Sigmoid colon (tissue), 7 donors: ENCODE results near the gene PNPT1. TPM values are rescaled to one million over a fixed set of nuclear protein-coding genes. Genes with fewer than 3 reads are reported as not detected.

ENCODE experiments used
- DNase-seq: peaks from one replicate; pipeline ENCODE4 v3.0.0-alpha.2; 2019
- H3K27ac ChIP-seq, 4 donors: fragments of 200-600 bp; sonication (generic); one replicate each; pipeline ENCODE4 v1.5.1; 2016 to 2019; ENCODE audit warnings: mild to moderate bottlenecking in 1 of 4
- H3K27me3 ChIP-seq, 3 donors: fragments of 200-600 bp; sonication (generic); one replicate each; pipeline ENCODE4 v1.5.1; 2019; ENCODE audit warnings: mild to moderate bottlenecking in 1 of 3
- H3K36me3 ChIP-seq, 4 donors: fragments of 200-600 bp; sonication (generic); one replicate each; pipeline ENCODE4 v1.5.1; 2016 to 2019
- H3K4me1 ChIP-seq, 4 donors: fragments of 200-600 bp; sonication (generic); one replicate each; pipeline ENCODE4 v1.5.1; 2017 to 2019
- H3K4me3 ChIP-seq, 4 donors: fragments of 200-600 bp; sonication (generic); one replicate each; pipeline ENCODE4 v1.5.1; 2017 to 2019; ENCODE audit warnings: mild to moderate bottlenecking in 2 of 4, moderate library complexity in 1 of 4
- H3K9me3 ChIP-seq, 4 donors: fragments of 200-600 bp in 3 of 4; sonication (generic) in 3 of 4; one replicate each; pipeline versions ENCODE4 v1.5.1 to v1.6.1; 2013 to 2019
- EP300 ChIP-seq, 4 donors: sonication (generic); formaldehyde crosslinking; IDR thresholded peaks; one replicate each; pipeline ENCODE4 v1.6.1; 2017; ENCODE audit warnings: antibody characterized with exemption in 4 of 4
- POLR2A ChIP-seq, 2 donors: fragments of 450-650 bp; IDR thresholded peaks; one replicate each; pipeline ENCODE4 v1.6.1; 2016; ENCODE audit warnings: antibody characterized with exemption in 2 of 2, mild to moderate bottlenecking in 2 of 2, moderate library complexity in 2 of 2
- POLR2AphosphoS5 ChIP-seq, 4 donors: sonication (generic); formaldehyde crosslinking; IDR thresholded peaks; one replicate each; pipeline ENCODE4 v1.6.1; 2017; ENCODE audit warnings: antibody characterized with exemption in 4 of 4
- WGBS, 2 donors: extraction: QIAGEN DNeasy Blood & Tissue Kit; methylation state at CpG; one replicate each; pipeline ENCODE4 v1.1.7; 2013; 5-methylcytosine and 5-hydroxymethylcytosine counted together
- intact Hi-C: fragments of 100-400 bp; cut with DNase I; formaldehyde crosslinking; loops from one replicate; pipeline ENCODE4 v1.15.1; 2023
- polyA plus RNA-seq, 3 donors: library from polyadenylated mRNA; stranded (reverse); fragments of 200-250 nt; gene quantifications; one replicate each; pipeline ENCODE4 v1.2.3, GENCODE V29; 2013
- total RNA-seq, 4 donors: library from RNA; depleted of rRNA; stranded (reverse); fragments of >200 nt; gene quantifications; one replicate each; pipeline ENCODE4 v1.1.0, GENCODE V29; 2016
- TF ChIP-seq, protein P1 (sequence below), 4 experiments: fragments of 450-650 bp in 3 of 4; fragments of 200-600 bp in 1 of 4; IDR thresholded peaks; one replicate each; pipeline ENCODE4 v1.5.1; 2016 to 2019; ENCODE audit warnings: antibody characterized with exemption in 4 of 4, mild to moderate bottlenecking in 3 of 4, moderate library complexity in 2 of 4
- donor health status: healthy with polysubstance abuse.
- donor health status: Bipolar disorder and iron deficiency.
- donor health status: healthy.

PNPT1 gene
- total and polyA plus RNA-seq, 7 donors = 3.0 to 17.5 (median 11.7) TPM

DNA sequence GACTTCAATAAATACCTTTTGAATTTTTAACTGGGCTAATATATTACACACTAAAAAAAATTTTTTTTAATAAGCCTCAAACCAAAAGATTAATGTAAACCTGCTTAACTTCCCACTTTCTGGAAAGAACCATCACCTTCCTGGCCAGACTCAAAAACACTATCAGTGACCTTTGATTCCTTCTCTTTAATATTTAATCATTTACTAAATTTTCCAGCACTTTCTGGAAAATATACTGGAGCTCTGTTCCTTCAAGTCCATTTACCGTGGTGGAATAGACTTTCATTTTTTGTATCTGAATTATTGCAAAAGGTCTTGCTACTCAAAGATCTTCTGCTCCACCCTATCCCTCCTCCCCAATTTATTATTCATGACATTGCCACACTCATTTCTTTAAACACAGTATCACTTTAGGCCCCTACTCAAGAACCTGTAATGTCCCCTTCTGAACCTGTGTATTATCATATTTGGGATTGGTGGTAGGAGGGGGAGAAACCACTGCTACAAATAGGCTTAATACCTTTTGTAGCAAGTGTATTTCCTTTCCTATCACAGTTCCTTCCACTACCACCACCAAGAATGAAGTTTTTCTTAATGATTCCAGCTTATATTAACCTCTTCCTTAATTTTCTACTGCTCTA lies 83.6 kb downstream of the PNPT1 start:
- Histone ChIP-seq H3K9me3 (no peaks in the 10 kb centered on the region), H3K4me3 (no peak overlapping the region), H3K27me3 (no peaks in the 10 kb centered on the region), H3K4me1 (peaks cover 0 to 19% (median 14%) of the 10 kb centered on the region in 4 donors), H3K27ac (no peak overlapping the region), H3K36me3 (peaks cover 4 to 41% (median 11%) of the 10 kb centered on the region in 4 donors)
- TF ChIP-seq EP300 (IDR thresholded peaks at IDR 0.05) (no peak), POLR2A (IDR thresholded peaks at IDR 0.05) (no peak), POLR2AphosphoS5 (IDR thresholded peaks at IDR 0.05) (no peak)
- TF ChIP-seq, protein P1, sequence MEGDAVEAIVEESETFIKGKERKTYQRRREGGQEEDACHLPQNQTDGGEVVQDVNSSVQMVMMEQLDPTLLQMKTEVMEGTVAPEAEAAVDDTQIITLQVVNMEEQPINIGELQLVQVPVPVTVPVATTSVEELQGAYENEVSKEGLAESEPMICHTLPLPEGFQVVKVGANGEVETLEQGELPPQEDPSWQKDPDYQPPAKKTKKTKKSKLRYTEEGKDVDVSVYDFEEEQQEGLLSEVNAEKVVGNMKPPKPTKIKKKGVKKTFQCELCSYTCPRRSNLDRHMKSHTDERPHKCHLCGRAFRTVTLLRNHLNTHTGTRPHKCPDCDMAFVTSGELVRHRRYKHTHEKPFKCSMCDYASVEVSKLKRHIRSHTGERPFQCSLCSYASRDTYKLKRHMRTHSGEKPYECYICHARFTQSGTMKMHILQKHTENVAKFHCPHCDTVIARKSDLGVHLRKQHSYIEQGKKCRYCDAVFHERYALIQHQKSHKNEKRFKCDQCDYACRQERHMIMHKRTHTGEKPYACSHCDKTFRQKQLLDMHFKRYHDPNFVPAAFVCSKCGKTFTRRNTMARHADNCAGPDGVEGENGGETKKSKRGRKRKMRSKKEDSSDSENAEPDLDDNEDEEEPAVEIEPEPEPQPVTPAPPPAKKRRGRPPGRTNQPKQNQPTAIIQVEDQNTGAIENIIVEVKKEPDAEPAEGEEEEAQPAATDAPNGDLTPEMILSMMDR (IDR thresholded peaks at IDR 0.05) = no peak
- no peak for DNase-seq
- 35 to 67% methylated on average over 1 of the region's 1 CpG for WGBS, 2 donors
- intact Hi-C loops = no loop called here

DNA sequence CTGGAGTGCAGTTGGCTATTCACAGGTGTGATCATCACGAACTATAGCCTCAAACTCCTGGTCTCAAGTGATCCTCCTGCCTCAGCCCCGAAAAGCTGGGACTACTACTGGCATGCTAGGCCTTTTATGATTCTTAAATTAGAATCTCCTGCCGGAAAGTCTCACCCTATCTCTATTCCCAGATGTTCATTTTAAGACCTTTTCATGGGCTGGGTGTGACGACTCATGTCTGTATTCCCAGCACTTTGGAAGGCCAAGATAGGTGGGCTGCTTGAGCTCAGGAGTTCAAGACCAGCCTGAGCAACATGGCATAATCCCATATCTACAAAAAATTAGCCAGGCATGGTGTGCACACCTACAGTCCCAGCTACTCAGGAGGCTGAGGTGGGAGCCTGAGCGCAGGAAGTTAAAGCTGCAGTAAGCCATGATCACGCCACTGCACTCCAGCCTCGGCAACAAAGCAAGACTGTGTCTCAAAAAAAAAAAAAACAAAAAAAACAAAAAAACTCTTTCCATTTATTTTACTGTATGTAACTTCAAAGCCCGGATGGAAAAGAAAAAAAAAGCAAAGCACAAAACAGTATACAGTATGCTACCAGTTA lies 84.3 kb downstream of the PNPT1 start:
- Histone ChIP-seq H3K36me3 (peaks cover 0 to 33% (median 11%) of the 10 kb centered on the region in 4 donors), H3K4me3 (no peak overlapping the region), H3K27ac (no peak overlapping the region), H3K27me3 (no peaks in the 10 kb centered on the region), H3K4me1 (peaks cover 0 to 20% (median 16%) of the 10 kb centered on the region in 4 donors), H3K9me3 (no peaks in the 10 kb centered on the region)
- WGBS, 2 donors = 77 to 84% methylated on average over 8 of the region's 8 CpGs
- TF ChIP-seq POLR2AphosphoS5 (IDR thresholded peaks at IDR 0.05) (no peak), POLR2A (IDR thresholded peaks at IDR 0.05) (no peak), EP300 (IDR thresholded peaks at IDR 0.05) (no peak)
- TF ChIP-seq, protein P1 (IDR thresholded peaks at IDR 0.05) = no peak
- no peak for DNase-seq
- intact Hi-C loops = no loop called here

DNA sequence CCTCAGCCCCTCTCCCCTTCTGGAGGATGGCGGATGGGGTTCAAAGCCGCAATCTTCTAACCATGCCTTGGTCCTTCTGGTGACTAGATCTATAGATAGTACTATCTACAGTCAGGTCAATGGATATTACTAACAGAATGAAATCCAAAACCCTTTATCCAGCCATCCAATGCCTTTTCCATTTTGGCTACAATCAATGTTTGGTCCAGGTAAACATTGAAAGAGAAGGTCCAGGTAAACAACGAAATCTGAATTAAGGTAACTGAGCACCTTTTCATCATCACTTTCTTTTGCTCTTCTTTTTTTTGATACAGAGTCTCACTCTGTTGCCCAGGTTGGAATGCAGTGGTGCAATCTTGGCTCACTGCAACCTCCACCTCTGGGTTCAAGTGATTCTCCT lies 85.9 kb downstream of the PNPT1 start:
- intact Hi-C loops = no loop called here
- Histone ChIP-seq H3K4me3 (no peak overlapping the region), H3K27me3 (no peaks in the 10 kb centered on the region), H3K4me1 (peaks cover 0 to 36% (median 27%) of the 10 kb centered on the region in 4 donors), H3K9me3 (no peaks in the 10 kb centered on the region), H3K27ac (no peak overlapping the region), H3K36me3 (peaks cover 0 to 24% (median 12%) of the 10 kb centered on the region in 4 donors)
- 98 to 99% methylated on average over 3 of the region's 3 CpGs for WGBS, 2 donors
- TF ChIP-seq EP300 (IDR thresholded peaks at IDR 0.05) = no peak
- TF ChIP-seq POLR2AphosphoS5 (IDR thresholded peaks at IDR 0.05) = no peak
- no peak for TF ChIP-seq POLR2A (IDR thresholded peaks at IDR 0.05)
- DNase-seq = no peak

DNA sequence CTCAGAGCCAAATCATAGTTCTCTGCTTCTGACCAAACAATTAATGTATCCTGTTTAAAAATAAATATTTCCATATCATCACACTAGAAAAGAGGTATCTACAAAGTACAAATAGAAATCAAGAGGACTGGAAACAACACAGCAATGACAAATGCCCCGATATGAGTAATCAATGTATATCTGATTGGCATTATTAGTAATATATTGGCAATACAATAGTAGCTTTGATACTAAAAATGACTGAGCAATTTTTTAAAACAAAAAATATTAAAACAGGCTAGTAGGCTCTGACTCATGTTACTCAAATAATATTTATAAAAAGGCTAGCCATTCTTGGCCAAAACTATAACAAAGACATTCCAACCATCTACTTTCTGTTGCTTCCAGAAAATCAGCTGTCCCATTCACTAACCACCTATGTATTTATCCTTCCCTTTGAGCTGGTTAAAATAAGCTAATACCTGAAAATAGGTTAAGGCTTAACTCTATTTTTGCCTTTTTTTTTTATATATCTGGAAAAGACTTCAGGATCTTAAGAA lies 89.5 kb downstream of the PNPT1 start:
- 92 to 96% methylated on average over 1 of the region's 1 CpG for WGBS, 2 donors
- intact Hi-C loops = no loop called here
- H3K4me3 ChIP-seq = no peak overlapping the region
- H3K27ac ChIP-seq = peak overlapping the region in 3 of 4 donors; percentile 13 to 60 (median 56)
- H3K36me3 ChIP-seq = peaks cover 0 to 15% (median 5%) of the 10 kb centered on the region in 4 donors
- DNase-seq = no peak
- H3K27me3 ChIP-seq = no peaks in the 10 kb centered on the region
- peaks cover 0 to 38% (median 30%) of the 10 kb centered on the region in 4 donors for H3K4me1 ChIP-seq
- no peak for TF ChIP-seq EP300 (IDR thresholded peaks at IDR 0.05)
- no peak for TF ChIP-seq POLR2A (IDR thresholded peaks at IDR 0.05)
- TF ChIP-seq, protein P1 (IDR thresholded peaks at IDR 0.05) = no peak
- no peak for TF ChIP-seq POLR2AphosphoS5 (IDR thresholded peaks at IDR 0.05)
- no peaks in the 10 kb centered on the region for H3K9me3 ChIP-seq

DNA sequence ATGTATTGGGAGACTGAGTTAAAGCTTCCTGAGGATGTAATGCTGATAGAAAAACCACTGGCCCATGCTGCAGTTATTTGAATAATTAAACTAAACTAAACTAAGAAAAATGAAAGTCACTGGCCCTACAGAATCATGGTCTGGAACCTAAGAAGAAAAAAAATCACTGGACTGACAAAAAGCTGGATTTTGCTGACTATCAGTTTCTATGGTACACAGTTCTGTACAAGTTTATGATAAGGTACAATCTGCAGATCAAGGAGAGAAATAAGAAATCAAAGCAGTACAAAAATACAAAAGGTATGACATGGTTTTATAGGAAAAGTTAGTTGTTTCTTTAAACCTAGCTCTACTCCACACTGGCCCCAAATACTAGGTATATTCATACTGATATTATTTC lies 91.8 kb downstream of the PNPT1 start:
- no peak overlapping the region for H3K27ac ChIP-seq
- peaks cover 0 to 36% (median 14%) of the 10 kb centered on the region in 4 donors for H3K36me3 ChIP-seq
- peaks cover 0 to 32% (median 26%) of the 10 kb centered on the region in 4 donors for H3K4me1 ChIP-seq
- DNase-seq = no peak
- no peaks in the 10 kb centered on the region for H3K27me3 ChIP-seq
- H3K4me3 ChIP-seq = no peak overlapping the region
- no peaks in the 10 kb centered on the region for H3K9me3 ChIP-seq
- intact Hi-C loops = no loop called here
- no peak for TF ChIP-seq POLR2A (IDR thresholded peaks at IDR 0.05)
- TF ChIP-seq, protein P1 (IDR thresholded peaks at IDR 0.05) = no peak
- no peak for TF ChIP-seq EP300 (IDR thresholded peaks at IDR 0.05)
- TF ChIP-seq POLR2AphosphoS5 (IDR thresholded peaks at IDR 0.05) = no peak
